GM15510 (cell line): ENCODE results near the gene RHOB.

Experiments used
- POLR2A ChIP-seq: IDR thresholded peaks from 3 replicates; pipeline ENCODE4 v1.6.1; 2011; ENCODE audit warnings: borderline replicate concordance; ENCODE audit not compliant: insufficient read length; ENCODE audit errors: extremely low read depth

Gene RHOB

GRCh38 chr2:20451761-20452499 lies 5.1 kb downstream of the RHOB start:
- no peak for TF ChIP-seq POLR2A

GRCh38 chr2:20452551-20452950 lies 5.7 kb downstream of the RHOB start:
- no peak for TF ChIP-seq POLR2A

GRCh38 chr2:20453087-20453486 lies 6.2 kb downstream of the RHOB start:
- TF ChIP-seq POLR2A = no peak

DNA sequence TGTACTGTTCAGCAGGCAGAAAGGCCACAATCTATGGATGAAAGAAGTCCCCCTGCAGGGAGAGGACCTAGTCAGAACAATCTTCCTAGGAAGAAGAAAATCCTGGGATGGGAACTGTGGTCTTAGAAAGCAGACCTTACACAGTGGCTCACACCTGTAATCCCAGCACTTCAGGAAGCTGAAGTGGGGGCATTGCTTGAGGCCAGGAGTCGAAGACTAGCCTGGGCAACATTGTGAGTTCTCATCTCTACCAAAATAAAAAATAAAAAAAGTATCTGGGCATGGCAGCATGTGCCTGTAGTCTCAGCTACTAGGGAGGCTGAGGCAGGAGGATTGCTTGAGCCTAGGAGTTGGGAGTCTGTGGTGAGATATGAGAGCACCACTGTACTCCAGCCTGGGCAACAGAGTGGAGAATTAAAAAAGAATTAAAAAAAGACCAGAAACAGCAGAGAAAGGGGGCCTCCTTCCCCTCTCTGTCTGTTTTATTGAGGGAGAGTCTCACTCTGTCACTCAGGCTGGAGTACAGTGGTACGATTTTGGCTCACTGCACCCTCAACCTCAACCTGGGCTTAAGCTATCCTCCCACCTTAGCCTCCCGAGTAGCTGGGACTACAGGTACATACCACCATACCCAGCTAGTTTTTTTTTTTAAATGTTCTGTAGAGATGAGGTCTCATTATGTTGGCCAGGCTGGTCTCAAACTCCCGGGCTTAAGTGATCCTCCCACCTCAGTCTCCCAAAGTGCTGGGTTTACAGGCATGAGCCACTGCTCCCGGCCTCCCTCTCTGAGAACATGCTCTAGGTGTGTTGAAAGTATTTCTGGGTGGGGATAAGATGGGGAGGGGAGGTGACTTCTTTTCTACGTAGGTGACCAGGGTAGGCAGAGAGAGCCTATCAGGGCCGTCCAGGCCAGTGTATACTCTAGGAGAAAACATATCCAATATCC lies 7.4 kb downstream of the RHOB start:
- TF ChIP-seq POLR2A = no peak

DNA sequence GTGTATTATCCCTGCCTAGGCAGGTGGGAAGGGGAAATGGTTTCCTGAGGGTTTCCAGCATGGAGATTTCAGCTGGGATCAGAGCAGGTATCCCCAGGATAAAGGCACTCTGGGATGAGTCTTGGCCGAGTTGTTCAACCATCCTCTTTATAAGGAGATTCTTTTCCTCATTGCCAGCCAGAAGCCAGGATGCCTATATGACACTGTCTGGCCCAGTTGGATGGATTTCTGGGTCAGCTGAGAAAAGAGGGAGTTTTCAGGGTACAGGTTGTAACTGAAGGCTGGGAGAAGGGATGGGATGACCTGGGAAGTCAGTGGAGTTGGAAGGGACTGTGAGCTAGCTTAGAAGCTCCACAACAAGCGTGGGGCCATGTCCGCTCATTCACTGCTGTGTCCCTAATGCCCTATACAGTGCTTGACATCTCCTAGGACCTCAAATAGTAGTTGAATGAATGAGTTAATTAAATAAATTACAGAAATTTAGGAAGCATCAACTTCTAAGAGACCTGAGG lies 8.3 kb downstream of the RHOB start:
- TF ChIP-seq POLR2A = no peak

GRCh38 chr2:20456116-20456571 lies 9.3 kb downstream of the RHOB start:
- no peak for TF ChIP-seq POLR2A

DNA sequence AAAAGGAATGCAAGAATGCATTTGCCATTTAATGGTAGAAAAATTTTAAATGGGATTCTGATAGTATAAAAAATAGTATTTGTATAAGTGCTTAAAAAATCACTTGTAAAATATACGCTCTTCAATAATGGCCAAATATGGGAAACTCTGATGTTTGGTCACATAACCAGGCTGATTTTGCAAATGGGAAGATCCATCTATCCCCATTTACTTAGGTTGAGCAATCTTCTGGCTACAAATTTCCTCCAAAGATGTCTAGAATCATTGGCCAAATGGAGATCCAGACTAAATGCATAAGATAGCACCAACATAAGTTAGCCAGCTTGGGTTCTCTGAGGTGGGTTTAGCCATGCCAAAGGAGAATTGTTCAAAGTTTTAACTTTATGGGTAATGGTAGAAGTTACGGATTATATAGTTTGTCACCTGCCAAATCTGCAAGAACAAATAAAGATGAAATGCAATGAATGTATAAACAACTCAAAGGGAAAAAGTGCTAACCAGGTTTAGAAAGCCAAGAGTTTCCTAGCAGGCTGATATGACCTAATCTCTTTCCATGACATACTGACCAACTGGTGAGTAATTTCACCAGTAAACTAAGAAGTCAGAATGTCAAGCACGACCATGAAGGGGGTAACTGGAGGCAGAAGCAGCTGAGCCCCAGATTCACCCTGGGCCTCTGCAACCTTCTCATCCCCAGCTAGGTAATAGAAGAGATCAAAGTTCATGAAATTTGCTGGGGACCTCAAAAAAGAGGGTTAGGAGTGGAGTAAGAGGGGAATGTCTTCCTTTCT lies 10.0 kb downstream of the RHOB start:
- no peak for TF ChIP-seq POLR2A

GRCh38 chr2:20457661-20458630 lies 11.1 kb downstream of the RHOB start:
- no peak for TF ChIP-seq POLR2A

- TF ChIP-seq POLR2A = no peak
These were observed 19.0 kb downstream of the RHOB start for GRCh38 chr2:20465716-20466394.

DNA sequence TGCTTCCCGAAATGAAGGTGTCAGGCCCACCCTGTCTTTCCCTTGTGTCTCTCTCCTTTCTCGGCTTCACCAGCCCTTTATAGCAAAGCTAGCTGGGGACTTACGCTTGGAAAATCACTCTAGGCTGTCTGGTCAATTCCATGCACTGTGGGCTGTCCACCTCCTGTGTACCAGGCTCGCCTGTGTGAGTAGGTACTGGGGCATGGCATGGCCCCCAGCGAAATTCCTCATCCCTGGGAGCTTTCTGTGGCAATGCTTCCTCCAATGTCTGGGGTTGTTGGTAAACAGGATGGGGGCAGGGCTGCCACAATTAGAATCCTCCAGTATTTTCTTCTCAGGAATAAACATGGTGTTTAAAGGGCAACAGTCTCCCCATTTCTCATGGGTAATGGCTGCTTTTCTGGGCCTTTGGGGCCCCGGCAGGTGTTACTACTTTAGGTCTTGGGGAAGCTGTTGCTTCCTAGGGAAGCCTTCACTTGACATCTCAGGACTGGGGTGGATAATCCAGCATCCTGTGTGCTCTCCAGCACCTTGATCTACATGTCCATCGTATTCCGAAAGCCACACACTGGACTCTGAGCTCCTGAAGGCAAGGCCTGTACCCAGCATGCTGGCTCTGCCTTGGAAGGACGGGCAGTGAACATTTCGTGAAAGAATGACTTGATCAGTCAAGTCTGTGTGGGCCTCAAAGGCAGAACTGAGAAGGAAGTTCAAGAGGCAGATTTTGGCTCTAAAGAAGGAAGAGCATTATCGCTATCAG lies 21.1 kb downstream of the RHOB start:
- TF ChIP-seq POLR2A = no peak

- no peak for TF ChIP-seq POLR2A
These were observed 22.0 kb downstream of the RHOB start for GRCh38 chr2:20468549-20469500.

DNA sequence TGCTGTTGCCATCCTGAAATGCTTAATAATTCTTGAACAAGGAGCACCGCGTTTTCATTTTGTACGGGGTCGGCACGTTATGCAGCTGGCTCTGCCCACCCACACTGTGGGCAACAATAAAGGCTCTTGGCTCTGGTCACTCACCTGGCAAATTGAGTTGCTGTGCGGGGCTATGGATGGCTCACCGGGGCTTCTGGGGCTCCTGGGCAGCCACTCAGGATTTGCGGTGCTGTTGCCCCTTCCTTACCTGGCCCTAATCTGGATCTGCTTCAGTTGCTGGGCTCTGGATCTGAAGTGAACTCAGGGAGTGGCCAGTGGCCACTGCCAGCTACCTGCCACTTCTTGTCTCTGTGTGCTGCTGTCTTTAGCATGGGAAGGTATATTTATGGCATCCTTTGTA lies 22.7 kb downstream of the RHOB start:
- no peak for TF ChIP-seq POLR2A

DNA sequence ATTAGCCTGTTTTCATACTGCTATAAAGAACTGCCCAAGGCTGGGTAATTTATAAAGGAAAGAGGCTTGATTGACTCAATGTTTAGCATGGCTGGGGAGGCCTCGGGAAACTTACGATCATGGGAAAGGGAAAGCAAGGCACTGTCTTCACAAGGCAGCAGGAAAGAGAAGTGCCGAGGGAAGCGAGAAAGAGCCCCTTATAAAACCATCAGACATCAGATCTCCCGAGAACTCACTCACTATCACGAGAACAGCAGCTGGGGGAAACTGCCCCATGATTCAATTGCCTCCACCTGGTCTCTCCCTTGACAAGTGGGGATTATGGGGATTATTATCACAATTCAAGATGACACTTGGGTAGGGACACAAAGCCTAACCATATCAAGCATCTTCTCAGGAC lies 23.3 kb downstream of the RHOB start:
- no peak for TF ChIP-seq POLR2A
